ENCODE results near the gene LAMB4. TPM values are rescaled to one million over a fixed set of nuclear protein-coding genes. Genes with fewer than 3 reads are reported as not detected.

Gene LAMB4
- total and polyA plus RNA-seq, 2 of the 4 experiments (the other 2 are of a cell fraction), result 0.12 to 0.18 TPM

GRCh38 chr7:108143658-108144420 lies 13.7 kb upstream of the LAMB4 start:
- Histone ChIP-seq H3K4me2 (ENCODE audit: low read depth, low read length) (no peak overlapping the region), H3K9me3 (ENCODE audit: control insufficient read depth, insufficient read depth, low read length) (no peaks in the 10 kb centered on the region), H3K4me3 (ENCODE audit: insufficient read depth, low read depth, low read length) (no peak overlapping the region), H2AK9ac (replicated peaks; ENCODE audit: low read depth, low read length, poor library complexity) (no peak overlapping the region), H3K27ac (ENCODE audit: insufficient read depth, low read length) (no peak overlapping the region), H3K79me1 (ENCODE audit: low read depth in 1 of 2, low read length in 2 of 2) (no peaks in the 10 kb centered on the region), H4K20me1 (ENCODE audit: insufficient read depth, low read length) (no peaks in the 10 kb centered on the region), H3K4ac (ENCODE audit: low read depth, low read length) (peak overlapping the region; percentile 60; the same call in 1 of the 2 replicates), H2AK5ac (ENCODE audit: low read depth, low read length) (peak overlapping the region; percentile 59; the same call in 1 of the 2 replicates), H2BK5ac (ENCODE audit: low read depth, low read length, poor library complexity, severe bottlenecking) (no peak overlapping the region), H3K18ac (ENCODE audit: low read depth, low read length) (no peak overlapping the region), H4K5ac (ENCODE audit: low read depth, low read length) (no peak overlapping the region), H3K36me3 (ENCODE audit: control insufficient read depth, insufficient read depth, low read length) (no peaks in the 10 kb centered on the region; the same call in 1 of the 2 replicates), H2BK20ac (ENCODE audit: low read depth, low read length) (0 out of 2 replicates have a peak overlapping the region, but pooled peaks have one; percentile 40), H3K14ac (replicated peaks; ENCODE audit: low read depth, low read length) (no peak overlapping the region), H4K8ac (ENCODE audit: low read depth in 2 of 2, low read length in 2 of 2) (no peak overlapping the region), H4K91ac (ENCODE audit: insufficient read depth, low read depth, low read length) (peak overlapping the region; percentile 48; the same call in 1 of the 2 replicates), H2BK120ac (ENCODE audit: low read depth, low read length) (peak overlapping the region; percentile 38), H2AFZ (replicated peaks; ENCODE audit: low read length, poor library complexity) (no peak overlapping the region), H3K9me1 (ENCODE audit: insufficient read depth, low read length) (no peaks in the 10 kb centered on the region), H3K56ac (ENCODE audit: extremely low read depth, insufficient read depth, low read length) (no peak overlapping the region), H3K4me1 (ENCODE audit: control insufficient read depth, insufficient read depth, low read length) (peaks cover 4% of the 10 kb centered on the region; the same call in 1 of the 2 replicates), H3K27me3 (ENCODE audit: control insufficient read depth, insufficient read depth, low read length) (no peaks in the 10 kb centered on the region), H2BK15ac (ENCODE audit: low read depth, low read length) (peak overlapping the region; percentile 71; the same call in 2 of the 3 replicates), H3K23ac (ENCODE audit: low read depth, low read length) (no peak overlapping the region), H3K9ac (ENCODE audit: low read depth, low read length) (no peak overlapping the region)
- 100% methylated on average over 1 of the region's 6 CpGs; no CpG with 5 or more reads in 1 of the 2 experiments for WGBS, 2 experiments (ENCODE audit: extremely low coverage in 2 of 2, insufficient read length in 1 of 2)
- no peak for ATAC-seq (ENCODE audit: low read depth)
- DNase-seq, result no peak
- intact Hi-C loops (cut with micrococcal nuclease), result no loop called here
- dilution Hi-C loops (cut with HindIII; ENCODE audit: low sequenced_read_pairs, unreplicated experiment), result loop anchor here (25.0 kb wide), 1 partner anchor 132 kb away; the partner anchor contains the start of gene LAMB1
- no peak for TF ChIP-seq MAFK (IDR thresholded peaks at IDR 0.05; ENCODE audit: low read depth, low read length)
- no peak for TF ChIP-seq CEBPB (IDR thresholded peaks at IDR 0.05; ENCODE audit: low read depth, low read length)
- TF ChIP-seq CHD1 (IDR thresholded peaks at IDR 0.05; ENCODE audit: low read depth, low read length), result no peak
- POLR2A ChIA-PET (ENCODE audit: unreplicated experiment), result no interaction called here
- in situ Hi-C loops (cut with MboI; ENCODE audit: low sequenced_read_pairs), result loop anchor here (25.0 kb wide), 1 partner anchor 407 kb away; the partner anchor contains the start of gene CBLL1
- CTCF ChIA-PET, result no interaction called here
- BruUV-seq (replicated peaks), result no TSS peak
